HG02840 (cell line): ENCODE results near the gene SDR39U1.

ENCODE experiments used
- ATAC-seq: cut with Tn5 transposase; IDR thresholded peaks from one replicate; pipeline ENCODE4 v1.9.1; 2021; ENCODE audit warnings: mild to moderate bottlenecking, moderate library complexity, moderate number of reproducible peaks; ENCODE audit not compliant: unreplicated experiment, low FRiP score

Gene SDR39U1

GRCh38 chr14:24392325-24393091 lies 50.1 kb downstream of the SDR39U1 start:
- ATAC-seq, result no peak

- no peak for ATAC-seq
Observed at GRCh38 chr14:24390701-24391468, 51.7 kb downstream of the SDR39U1 start.
